Measurements from ENCODE around the gene PCAT6. TPM values are rescaled to one million over a fixed set of nuclear protein-coding genes. Genes with fewer than 3 reads are reported as not detected.

The PCAT6 gene
- total RNA-seq, 1 donor from 2014 or later = not detected

- DNase-seq (ENCODE audit: low read depth in 2 of 2) = no peak
Measured at GRCh38 chr1:202848191-202848542, 37.4 kb downstream of the PCAT6 start.

GRCh38 chr1:202850593-202851362 is 40.0 kb downstream of the PCAT6 start:
- no peak for DNase-seq (ENCODE audit: low read depth in 2 of 2)

DNA sequence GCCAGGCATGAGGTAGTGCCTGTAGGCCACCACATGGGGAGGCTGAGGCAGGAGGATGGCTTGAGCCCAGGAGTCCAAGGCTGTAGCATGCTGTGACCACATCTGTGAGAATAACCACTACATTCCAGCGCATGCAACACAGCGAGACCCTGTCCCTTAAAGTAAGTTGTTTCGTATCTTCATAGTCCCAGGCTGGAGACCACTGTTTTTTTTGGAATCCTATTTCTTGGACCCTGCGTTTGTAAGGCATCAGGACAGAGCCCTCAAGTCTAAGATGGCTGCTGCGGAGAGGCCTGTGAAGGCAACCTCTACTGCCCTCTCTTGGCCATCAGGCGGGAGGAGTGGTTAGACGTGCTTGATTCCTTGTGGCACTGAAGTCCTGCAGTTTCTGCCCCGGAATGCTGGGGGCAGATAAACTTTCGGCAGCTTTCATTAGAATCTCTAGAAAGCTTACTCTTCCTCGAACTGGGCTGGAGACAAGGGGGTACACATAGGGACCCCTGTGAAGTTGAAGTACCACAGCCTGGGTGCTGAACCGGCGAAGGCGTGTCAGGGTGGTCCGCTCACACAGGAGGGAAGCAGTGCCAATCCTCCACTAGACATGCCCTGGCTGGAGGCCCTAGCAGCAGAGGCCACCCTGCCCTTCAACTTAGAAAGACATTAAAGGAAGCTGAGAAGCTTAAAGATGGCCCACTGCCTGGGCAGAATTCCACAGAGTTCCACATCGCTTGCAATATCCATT is 41.6 kb downstream of the PCAT6 start:
- DNase-seq (ENCODE audit: low read depth in 2 of 2) = peak; percentile 54 to 74

DNA sequence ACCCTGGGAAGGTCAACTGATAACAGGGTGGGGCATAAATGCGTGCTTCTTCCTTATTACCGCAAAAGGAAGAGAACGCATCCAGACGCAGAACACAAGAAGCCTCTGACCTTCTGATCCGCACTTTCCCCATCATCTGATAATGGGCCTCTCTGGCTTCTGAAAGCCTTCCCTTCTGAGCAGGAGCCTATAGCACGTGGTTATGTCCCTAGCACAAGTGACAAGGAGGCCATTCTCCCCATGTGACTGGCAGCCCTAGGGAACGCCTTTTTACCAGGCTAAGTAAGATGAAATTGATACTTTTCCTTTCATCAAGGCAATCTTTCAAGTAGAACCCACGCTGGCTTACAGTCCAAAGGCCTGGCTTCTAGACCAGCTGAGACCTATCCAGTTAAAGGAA is 44.0 kb downstream of the PCAT6 start:
- DNase-seq (ENCODE audit: low read depth in 2 of 2) = no peak

DNA sequence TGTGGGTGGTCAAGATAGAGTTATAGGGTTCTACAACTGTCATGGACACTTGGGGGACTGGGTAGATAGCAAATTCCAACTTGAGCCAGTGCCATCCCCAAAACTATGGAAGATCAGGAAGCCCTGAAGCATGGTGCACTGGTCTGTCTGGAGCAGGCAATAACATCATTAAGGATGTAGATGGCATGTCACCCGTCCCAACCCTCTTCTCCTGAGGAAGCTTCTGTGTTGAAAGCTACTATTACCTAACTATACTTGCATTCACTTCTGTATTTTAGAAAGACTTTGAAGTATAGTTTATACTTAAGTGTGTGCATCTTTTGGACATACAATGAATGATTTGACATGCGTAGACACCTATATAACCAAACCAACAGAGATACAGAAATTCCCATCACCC is 45.3 kb downstream of the PCAT6 start:
- no peak for DNase-seq (ENCODE audit: low read depth in 2 of 2)

DNA sequence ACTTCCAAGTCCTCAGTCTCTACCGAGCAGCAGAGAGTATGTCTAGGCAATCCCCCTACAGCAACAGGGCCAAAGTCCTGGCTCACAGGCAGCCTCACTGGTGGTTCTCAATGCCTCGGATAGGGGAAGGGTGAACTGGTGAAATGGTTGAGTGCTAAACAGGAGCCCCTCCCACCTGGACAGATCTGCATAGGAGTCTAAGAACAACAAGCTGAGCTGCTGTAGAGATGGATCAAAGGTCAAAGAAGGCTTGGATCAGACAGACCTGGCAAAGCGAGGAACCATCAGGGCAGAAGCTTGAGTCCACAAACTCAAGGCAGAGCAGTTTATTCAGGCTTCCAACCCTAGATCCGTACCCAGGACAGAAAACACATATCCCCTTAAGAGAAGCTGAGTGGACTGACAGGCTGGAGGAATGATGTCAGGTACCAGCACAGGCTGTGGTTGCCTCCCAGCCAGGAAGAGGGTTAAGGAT is 46.4 kb downstream of the PCAT6 start:
- DNase-seq (ENCODE audit: low read depth in 2 of 2) = no peak

DNA sequence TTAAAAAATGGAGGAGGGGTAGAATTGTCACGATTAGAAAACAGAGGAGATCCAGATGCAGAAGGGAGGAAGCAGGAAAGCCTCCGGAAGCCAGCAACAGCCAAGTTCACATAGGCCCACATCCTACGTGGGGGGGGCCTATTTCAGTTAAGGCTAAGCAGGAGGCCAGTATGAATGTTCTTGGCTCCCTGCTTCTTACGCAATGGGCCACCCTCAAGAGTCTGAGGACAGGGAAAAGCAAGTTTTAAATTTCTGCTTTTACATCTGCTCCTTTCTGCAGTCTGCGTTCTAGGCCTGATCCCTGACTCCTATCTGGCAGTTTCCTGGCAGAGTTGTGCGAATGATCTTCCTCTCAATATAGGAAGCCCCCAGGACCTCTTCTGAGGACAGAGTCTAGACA is 47.6 kb downstream of the PCAT6 start:
- peak; percentile 48 to 54 for DNase-seq (ENCODE audit: low read depth in 2 of 2)

GRCh38 chr1:202858789-202859414 is 48.1 kb downstream of the PCAT6 start:
- DNase-seq (ENCODE audit: low read depth in 2 of 2) = no peak

- peak; percentile 29 to 44 for DNase-seq (ENCODE audit: low read depth in 2 of 2)
Measured at GRCh38 chr1:202860744-202861419, 50.1 kb downstream of the PCAT6 start.

Other genes starting within 250 kb of the PCAT6 start
- gene SYT2, start 100.5 kb upstream of the PCAT6 start, total RNA-seq = not detected in 2 replicates
- 46.2 and 54.0 TPM in 2 replicates for gene KDM5B, start 2.5 kb upstream of the PCAT6 start, total RNA-seq
- 9.4 and 14.3 TPM in 2 replicates for gene RABIF, start 78.2 kb downstream of the PCAT6 start, total RNA-seq
- gene KLHL12, start 116.3 kb downstream of the PCAT6 start, total RNA-seq = 18.1 and 22.0 TPM in 2 replicates
- gene ADIPOR1, start 147.4 kb downstream of the PCAT6 start, total RNA-seq = 62.1 and 141 TPM in 2 replicates
- 24.8 and 55.2 TPM in 2 replicates for gene CYB5R1, start 156.3 kb downstream of the PCAT6 start, total RNA-seq
- gene TMEM183A, start 196.4 kb downstream of the PCAT6 start, total RNA-seq = 62.3 and 70.0 TPM in 2 replicates
- gene PPFIA4, start 215.5 kb downstream of the PCAT6 start, total RNA-seq = under 0.01 TPM in 2 replicates